Dendritic cell treated with granulocyte-macrophage colony-stimulating factor and Interleukin-4, amounts not matched to agents 40 ng/mL and 50 ng/mL, for 4 days (primary cell): ENCODE measurements around the gene DDT.
"Not testable (repeated sequence)": the region's sequence is repeated elsewhere in the genome, so short reads cannot be mapped to it uniquely, and the experiment has no call there.

ENCODE experiments used
- H3K27ac Mint-ChIP-seq: one replicate; pipeline ENCODE4 v1.8.0; 2022; ENCODE audit warnings: mild to moderate bottlenecking, mixed read lengths
- H3K27me3 Mint-ChIP-seq: one replicate; pipeline ENCODE4 v1.8.0; 2022; ENCODE audit warnings: mild to moderate bottlenecking, mixed read lengths
- H3K36me3 Mint-ChIP-seq: one replicate; pipeline ENCODE4 v1.8.0; 2022; ENCODE audit warnings: low read depth, mixed read lengths
- H3K4me1 Mint-ChIP-seq: one replicate; pipeline ENCODE4 v1.8.0; 2022; ENCODE audit warnings: low read depth, mixed read lengths
- H3K4me3 Mint-ChIP-seq: one replicate; pipeline ENCODE4 v1.8.0; 2022; ENCODE audit warnings: mild to moderate bottlenecking, moderate library complexity, mixed read lengths
- H3K9me3 Mint-ChIP-seq: one replicate; pipeline ENCODE4 v1.8.0; 2022; ENCODE audit warnings: mixed read lengths
- intact Hi-C: fragments of 100-400 bp; cut with micrococcal nuclease; formaldehyde crosslinking; loops from one replicate; pipeline ENCODE4 v1.15.0; 2022

The DDT gene

GRCh38 chr22:23952794-23953405, 21.3 kb downstream of the DDT start:
- H3K27ac Mint-ChIP-seq, H3K4me1 Mint-ChIP-seq, intact Hi-C loops, H3K27me3 Mint-ChIP-seq, H3K9me3 Mint-ChIP-seq, H3K4me3 Mint-ChIP-seq, H3K36me3 Mint-ChIP-seq: not testable (repeated sequence)

GRCh38 chr22:23951383-23951782, 22.9 kb downstream of the DDT start:
- intact Hi-C loops, H3K27me3 Mint-ChIP-seq, H3K9me3 Mint-ChIP-seq, H3K36me3 Mint-ChIP-seq, H3K4me3 Mint-ChIP-seq, H3K4me1 Mint-ChIP-seq, H3K27ac Mint-ChIP-seq: not testable (repeated sequence)

GRCh38 chr22:23949764-23950163, 24.5 kb downstream of the DDT start:
- H3K27ac Mint-ChIP-seq, H3K4me3 Mint-ChIP-seq, intact Hi-C loops, H3K4me1 Mint-ChIP-seq, H3K36me3 Mint-ChIP-seq, H3K27me3 Mint-ChIP-seq, H3K9me3 Mint-ChIP-seq: not testable (repeated sequence)

- H3K27ac Mint-ChIP-seq = not testable (repeated sequence)
Observed at GRCh38 chr22:23947391-23947790, 26.9 kb downstream of the DDT start.

GRCh38 chr22:23940166-23940565, 34.1 kb downstream of the DDT start:
- intact Hi-C loops, H3K27me3 Mint-ChIP-seq, H3K4me3 Mint-ChIP-seq, H3K4me1 Mint-ChIP-seq, H3K36me3 Mint-ChIP-seq, H3K27ac Mint-ChIP-seq, H3K9me3 Mint-ChIP-seq: not testable (repeated sequence)

More at GRCh38 chr22:23947391-23947790, 26.9 kb downstream of the DDT start:
- H3K36me3 Mint-ChIP-seq, H3K9me3 Mint-ChIP-seq, H3K27me3 Mint-ChIP-seq, H3K4me3 Mint-ChIP-seq, H3K4me1 Mint-ChIP-seq, intact Hi-C loops: not testable (repeated sequence)

- Mint-ChIP-seq H3K4me1 (no peaks in the 10 kb centered on the region), H3K27me3 (peaks cover 6% of the 10 kb centered on the region), H3K27ac (no peak overlapping the region), H3K9me3 (no peaks in the 10 kb centered on the region), H3K4me3 (no peak overlapping the region), H3K36me3 (no peaks in the 10 kb centered on the region)
- intact Hi-C loops = no loop called here
Observed at GRCh38 chr22:23939017-23939357, 35.3 kb downstream of the DDT start.

- Mint-ChIP-seq H3K4me3 (no peak overlapping the region), H3K27me3 (peaks cover 6% of the 10 kb centered on the region), H3K27ac (no peak overlapping the region), H3K9me3 (no peaks in the 10 kb centered on the region), H3K4me1 (no peaks in the 10 kb centered on the region), H3K36me3 (no peaks in the 10 kb centered on the region)
- intact Hi-C loops = no loop called here
Observed at GRCh38 chr22:23938328-23939016, 35.8 kb downstream of the DDT start.

- Mint-ChIP-seq H3K36me3 (peaks cover 78% of the 10 kb centered on the region), H3K27me3 (peaks cover 11% of the 10 kb centered on the region), H3K27ac (no peak overlapping the region), H3K4me1 (no peaks in the 10 kb centered on the region), H3K4me3 (no peak overlapping the region), H3K9me3 (peaks cover 41% of the 10 kb centered on the region)
- intact Hi-C loops = no loop called here
Observed at GRCh38 chr22:23926561-23926960, 47.7 kb downstream of the DDT start.

GRCh38 chr22:23925020-23925606, 49.1 kb downstream of the DDT start:
- Mint-ChIP-seq H3K36me3 (peaks cover 69% of the 10 kb centered on the region), H3K4me1 (no peaks in the 10 kb centered on the region), H3K27me3 (peaks cover 9% of the 10 kb centered on the region), H3K9me3 (peaks cover 31% of the 10 kb centered on the region), H3K4me3 (no peak overlapping the region), H3K27ac (no peak overlapping the region)
- intact Hi-C loops = no loop called here

GRCh38 chr22:23922921-23923320, 51.3 kb downstream of the DDT start:
- peaks cover 29% of the 10 kb centered on the region for H3K9me3 Mint-ChIP-seq
- H3K4me3 Mint-ChIP-seq = no peak overlapping the region
- no peak overlapping the region for H3K27ac Mint-ChIP-seq
- no peaks in the 10 kb centered on the region for H3K4me1 Mint-ChIP-seq
- peaks cover 65% of the 10 kb centered on the region for H3K36me3 Mint-ChIP-seq
- H3K27me3 Mint-ChIP-seq = peaks cover 11% of the 10 kb centered on the region
- intact Hi-C loops = no loop called here

- H3K4me1 Mint-ChIP-seq, intact Hi-C loops, H3K27ac Mint-ChIP-seq, H3K4me3 Mint-ChIP-seq: not testable (repeated sequence)
- peaks cover 23% of the 10 kb centered on the region for H3K9me3 Mint-ChIP-seq
- peaks cover 53% of the 10 kb centered on the region for H3K36me3 Mint-ChIP-seq
- peaks cover 10% of the 10 kb centered on the region for H3K27me3 Mint-ChIP-seq
Observed at GRCh38 chr22:23921586-23922201, 52.5 kb downstream of the DDT start.
